Smooth muscle cell (in vitro differentiated cells): ENCODE data around the gene C1orf74. TPM values are rescaled to one million over a fixed set of nuclear protein-coding genes. Genes with fewer than 3 reads are reported as not detected.

Source experiments
- DNase-seq: peaks from one replicate; lab custom pipeline; 2025; ENCODE audit not compliant: unreplicated experiment; lab: John Stamatoyannopoulos, UW
- H2AFZ ChIP-seq: fragments of 200-600 bp; sonication (generic); 2 replicates; pipeline ENCODE4 v1.6.0; 2016; ENCODE audit warnings: antibody characterized with exemption, low read depth, mild to moderate bottlenecking
- H3F3A ChIP-seq: fragments of 200-600 bp; sonication (generic); 2 replicates; pipeline ENCODE4 v1.6.0; 2017; ENCODE audit warnings: antibody characterized with exemption, low read depth
- H3K27ac ChIP-seq: fragments of 200-600 bp; sonication (generic); 2 replicates; pipeline ENCODE4 v1.5.1; 2016; ENCODE audit warnings: low read depth, mild to moderate bottlenecking
- H3K27me3 ChIP-seq: fragments of 200-600 bp; sonication (generic); 2 replicates; pipeline ENCODE4 v1.6.1; 2016; ENCODE audit warnings: low read depth, mild to moderate bottlenecking
- H3K36me3 ChIP-seq: fragments of 200-600 bp; sonication (generic); 2 replicates; pipeline ENCODE4 v1.5.1; 2016; ENCODE audit warnings: low read depth
- H3K4me1 ChIP-seq: fragments of 200-600 bp; sonication (generic); 2 replicates; pipeline ENCODE4 v1.5.1; 2016; ENCODE audit warnings: low read depth
- H3K4me2 ChIP-seq: fragments of 200-600 bp; sonication (generic); 2 replicates; pipeline ENCODE4 v1.6.0; 2016; ENCODE audit warnings: mild to moderate bottlenecking
- H3K4me3 ChIP-seq: fragments of 200-600 bp; sonication (generic); 2 replicates; pipeline ENCODE4 v1.5.1; 2016; ENCODE audit warnings: mild to moderate bottlenecking
- H3K79me2 ChIP-seq: fragments of 200-600 bp; sonication (generic); 2 replicates; pipeline ENCODE4 v1.6.0; 2016; ENCODE audit warnings: low read depth, mild to moderate bottlenecking
- H3K9ac ChIP-seq: fragments of 200-600 bp; sonication (generic); 2 replicates; pipeline ENCODE4 v1.6.0; 2016; ENCODE audit warnings: low read depth
- H3K9me3 ChIP-seq: fragments of 200-600 bp; sonication (generic); replicated peaks from 2 replicates; pipeline ENCODE4 v1.5.1; 2016; ENCODE audit warnings: low read depth
- H4K20me1 ChIP-seq: fragments of 200-600 bp; sonication (generic); 2 replicates; pipeline ENCODE4 v1.6.0; 2016; ENCODE audit warnings: low read depth
- CTCF ChIP-seq: fragments of 200-600 bp; sonication (generic); IDR thresholded peaks from 2 replicates; pipeline ENCODE4 v1.5.1; 2017; ENCODE audit warnings: borderline replicate concordance, mild to moderate bottlenecking, antibody characterized with exemption; ENCODE audit not compliant: insufficient read depth, poor library complexity, severe bottlenecking
- WGBS: methylation state at CpG from one replicate; pipeline ENCODE4 v1.1.7; 2016; ENCODE audit warnings: low lambda C conversion rate; 5-methylcytosine and 5-hydroxymethylcytosine counted together
- polyA plus RNA-seq: library from polyadenylated mRNA; unstranded; fragments of >200 nt; fragmentation: Nextera tagmentation; extraction: Ambion mirVana; gene quantifications from 2 replicates; pipeline ENCODE4 v1.2.1, GENCODE V29; 2016
- total RNA-seq: library from RNA; depleted of rRNA; stranded (reverse); fragments of >200 nt; gene quantifications from 2 replicates; pipeline ENCODE4 v1.2.3, GENCODE V29; 2014

The C1orf74 gene
- total and polyA plus RNA-seq, 2 experiments from 2014 or later = 1.0 to 5.0 TPM

GRCh38 chr1:209823143-209824041 lies 39.0 kb upstream of the C1orf74 start:
- no peaks in the 10 kb centered on the region for H3K4me1 ChIP-seq
- peak overlapping the region; percentile 3 for H3K9ac ChIP-seq
- H3K79me2 ChIP-seq = no peaks in the 10 kb centered on the region
- H3K4me3 ChIP-seq = no peak overlapping the region
- no peaks in the 10 kb centered on the region for H3K36me3 ChIP-seq
- H2AFZ ChIP-seq = peak overlapping the region; percentile 50
- peak overlapping the region; percentile 10 for H3K4me2 ChIP-seq
- DNase-seq = no peak
- H3K9me3 ChIP-seq = no peaks in the 10 kb centered on the region
- no peaks in the 10 kb centered on the region for H4K20me1 ChIP-seq
- H3K27ac ChIP-seq = peak overlapping the region; percentile 52
- 37% methylated on average over 12 of the region's 12 CpGs for WGBS
- TF ChIP-seq CTCF = peak; percentile 79
- no peaks in the 10 kb centered on the region for H3F3A ChIP-seq
- peaks cover 9% of the 10 kb centered on the region for H3K27me3 ChIP-seq

GRCh38 chr1:209822706-209823105 lies 38.3 kb upstream of the C1orf74 start:
- WGBS = 70% methylated on average over 7 of the region's 7 CpGs
- peak overlapping the region; percentile 29 for H2AFZ ChIP-seq
- no peaks in the 10 kb centered on the region for H3K9me3 ChIP-seq
- H3K4me1 ChIP-seq = no peaks in the 10 kb centered on the region
- no peaks in the 10 kb centered on the region for H3K36me3 ChIP-seq
- H3K4me3 ChIP-seq = no peak overlapping the region
- H3K4me2 ChIP-seq = peak overlapping the region; percentile 10
- no peak for TF ChIP-seq CTCF
- peak overlapping the region; percentile 52 for H3K27ac ChIP-seq
- H4K20me1 ChIP-seq = no peaks in the 10 kb centered on the region
- H3K27me3 ChIP-seq = peaks cover 9% of the 10 kb centered on the region
- no peaks in the 10 kb centered on the region for H3K79me2 ChIP-seq
- DNase-seq = no peak
- H3F3A ChIP-seq = no peaks in the 10 kb centered on the region
- no peak overlapping the region for H3K9ac ChIP-seq

- 83% methylated on average over 4 of the region's 4 CpGs for WGBS
- no peaks in the 10 kb centered on the region for H3F3A ChIP-seq
- no peak overlapping the region for H3K9ac ChIP-seq
- no peaks in the 10 kb centered on the region for H3K4me1 ChIP-seq
- H4K20me1 ChIP-seq = no peaks in the 10 kb centered on the region
- H3K27me3 ChIP-seq = peaks cover 9% of the 10 kb centered on the region
- H3K36me3 ChIP-seq = no peaks in the 10 kb centered on the region
- no peak overlapping the region for H3K27ac ChIP-seq
- no peak for DNase-seq
- H3K4me2 ChIP-seq = no peak overlapping the region
- no peak for TF ChIP-seq CTCF
- H3K4me3 ChIP-seq = no peak overlapping the region
- no peaks in the 10 kb centered on the region for H3K9me3 ChIP-seq
- H3K79me2 ChIP-seq = no peaks in the 10 kb centered on the region
- no peak overlapping the region for H2AFZ ChIP-seq
These were observed 36.6 kb upstream of the C1orf74 start for GRCh38 chr1:209820986-209821385.

GRCh38 chr1:209819058-209819457 lies 34.7 kb upstream of the C1orf74 start:
- no peak overlapping the region for H3K4me2 ChIP-seq
- no peak overlapping the region for H2AFZ ChIP-seq
- no peaks in the 10 kb centered on the region for H3K4me1 ChIP-seq
- no peak overlapping the region for H3K4me3 ChIP-seq
- H3F3A ChIP-seq = no peaks in the 10 kb centered on the region
- H3K9ac ChIP-seq = no peak overlapping the region
- H3K27me3 ChIP-seq = peaks cover 9% of the 10 kb centered on the region
- H4K20me1 ChIP-seq = no peaks in the 10 kb centered on the region
- no peak overlapping the region for H3K27ac ChIP-seq
- H3K9me3 ChIP-seq = no peaks in the 10 kb centered on the region
- no peak for DNase-seq
- H3K79me2 ChIP-seq = no peaks in the 10 kb centered on the region
- no peak for TF ChIP-seq CTCF
- WGBS = 0% methylated on average over 1 of the region's 1 CpG
- H3K36me3 ChIP-seq = no peaks in the 10 kb centered on the region
